G401 (cell line): ENCODE results near the gene COL21A1. TPM values are rescaled to one million over a fixed set of nuclear protein-coding genes. Genes with fewer than 3 reads are reported as not detected.
A peak's percentile ranks its signal among the peaks of the same experiment; 100 is the strongest.

Experiments used
- DNase-seq: peaks from one replicate; pipeline ENCODE4 v3.0.0-alpha.2; 2015; ENCODE audit warnings: low spot score
- in situ Hi-C: cut with HindIII; loops from 2 replicates; pipeline ENCODE4 v1.10.0; 2016; ENCODE audit warnings: low sequenced_read_pairs, mixed read lengths
- total RNA-seq: library from RNA; depleted of rRNA; stranded (reverse); fragments of >200 nt; shearing (Covaris generic); gene quantifications from 2 replicates; pipeline ENCODE4 v1.2.3, GENCODE V29; 2014

COL21A1 gene
- total RNA-seq, 1 experiment from 2014 or later: not detected

DNA sequence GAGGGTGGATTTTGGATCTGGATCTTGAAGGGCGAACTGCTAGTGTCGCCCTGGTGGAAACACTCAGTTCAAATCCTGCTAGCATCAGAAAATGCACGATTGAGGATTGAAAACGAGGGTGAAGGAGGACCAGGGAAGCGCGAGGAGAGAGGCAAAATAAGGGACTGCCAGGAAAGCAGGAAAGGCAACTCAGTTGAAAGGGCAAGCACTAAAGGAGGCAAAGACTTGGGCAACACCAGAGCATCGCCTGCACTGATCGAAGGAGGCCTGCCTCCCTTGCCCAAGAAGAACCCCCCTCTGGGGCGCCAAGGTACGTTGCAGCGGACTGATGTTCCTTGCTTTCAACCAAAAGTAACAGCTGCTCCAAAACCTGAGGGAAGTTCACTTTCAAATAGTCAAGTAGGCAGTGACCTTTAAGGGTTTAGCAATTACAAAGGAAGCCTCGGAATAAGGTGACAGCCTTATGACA lies 308 bp upstream of the COL21A1 start:
- DNase-seq: no peak

DNA sequence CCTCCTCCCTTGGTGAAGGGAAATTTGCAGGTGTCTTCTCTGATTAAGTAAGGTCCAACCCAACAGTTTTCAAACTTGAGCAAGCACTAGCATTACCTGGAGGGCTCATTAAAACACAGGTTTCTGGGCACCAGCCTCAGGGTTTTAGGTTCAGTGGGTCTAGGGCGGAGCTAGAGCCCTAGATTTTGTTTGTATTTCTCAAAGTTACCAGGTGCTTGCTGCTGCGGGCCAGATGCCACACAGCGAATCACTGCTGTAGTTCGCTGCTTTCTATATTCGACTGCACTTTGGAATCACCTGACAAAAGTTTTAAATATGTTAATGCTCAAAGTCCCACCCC lies 869 bp downstream of the COL21A1 start:
- DNase-seq: no peak
- in situ Hi-C loops: no loop called here

More for the DNA sequence above, 308 bp upstream of the COL21A1 start:
- in situ Hi-C loops: no loop called here

DNA sequence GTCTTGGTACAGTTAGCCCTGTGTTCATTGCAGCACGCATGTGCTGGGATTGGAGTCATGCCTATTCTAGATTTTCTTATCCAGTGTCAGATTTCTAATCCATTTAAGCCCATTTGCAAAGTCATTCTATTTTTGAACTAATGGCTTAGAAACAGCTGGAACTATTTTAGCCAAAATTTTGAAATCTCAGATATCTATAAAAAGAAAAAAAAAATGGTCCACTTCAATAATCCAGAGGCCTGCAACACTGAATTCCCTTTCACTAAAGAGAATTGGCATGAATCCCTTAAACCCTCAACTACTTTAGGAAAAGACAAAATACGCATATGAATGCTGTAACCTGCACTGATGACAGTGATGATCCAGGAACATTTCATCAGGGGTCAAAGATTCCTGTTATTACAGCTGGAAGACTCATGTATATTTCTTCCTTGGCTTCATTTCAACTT lies 1.5 kb downstream of the COL21A1 start:
- in situ Hi-C loops: no loop called here

DNA sequence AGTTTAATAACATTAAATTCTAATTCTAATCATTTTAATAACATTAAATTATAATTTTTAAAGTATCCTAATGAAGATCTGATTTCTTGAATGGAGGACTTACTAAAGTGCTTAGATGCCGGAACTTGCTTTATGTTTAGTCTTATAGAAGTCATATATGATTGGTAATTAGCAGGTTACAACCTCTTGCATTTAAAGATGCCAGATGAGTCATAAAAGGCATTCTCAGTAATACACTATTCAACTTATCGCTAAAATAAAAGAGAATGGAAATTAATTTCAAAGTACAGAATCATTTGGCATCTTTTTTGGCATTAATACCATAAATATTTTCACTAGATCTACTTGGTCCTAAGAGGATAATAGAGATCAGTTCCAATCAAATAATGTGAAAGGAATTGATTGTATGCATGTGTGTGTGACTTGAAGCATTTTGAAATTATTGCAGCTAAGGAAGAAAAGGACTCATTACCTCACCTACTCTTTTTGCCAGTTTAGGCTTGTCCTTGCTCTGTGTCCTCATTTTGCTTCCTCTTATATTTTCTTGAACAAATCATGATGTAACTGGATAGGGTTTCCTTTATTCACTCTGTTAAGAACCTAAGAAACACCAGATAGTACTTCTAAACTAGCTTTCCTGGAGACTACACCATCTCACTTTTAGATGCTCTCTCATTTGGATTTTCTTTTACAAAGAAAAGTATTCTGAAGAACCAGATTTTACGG lies 2.7 kb downstream of the COL21A1 start:
- no peak for DNase-seq
- in situ Hi-C loops: no loop called here

More for the DNA sequence above, 1.5 kb downstream of the COL21A1 start:
- no peak for DNase-seq

DNA sequence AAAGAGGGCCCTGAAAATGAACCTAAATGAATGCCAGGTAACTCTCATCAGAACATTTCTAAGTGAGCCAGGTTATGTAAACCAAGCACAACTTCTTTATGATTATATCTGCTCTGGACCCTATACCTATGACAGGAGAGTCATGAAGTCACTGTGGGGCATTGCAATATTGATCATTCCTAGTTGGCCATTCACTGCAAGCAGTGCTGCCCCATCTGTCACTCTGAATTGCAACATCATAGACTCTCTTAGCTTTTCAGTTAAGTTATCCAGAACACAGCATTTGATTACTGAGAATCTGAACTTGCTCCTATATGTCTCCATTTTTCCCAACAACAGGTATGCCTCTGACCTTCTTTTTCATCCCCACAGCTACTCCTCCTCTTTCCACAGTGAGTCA lies 3.3 kb downstream of the COL21A1 start:
- DNase-seq: no peak
- in situ Hi-C loops: no loop called here

DNA sequence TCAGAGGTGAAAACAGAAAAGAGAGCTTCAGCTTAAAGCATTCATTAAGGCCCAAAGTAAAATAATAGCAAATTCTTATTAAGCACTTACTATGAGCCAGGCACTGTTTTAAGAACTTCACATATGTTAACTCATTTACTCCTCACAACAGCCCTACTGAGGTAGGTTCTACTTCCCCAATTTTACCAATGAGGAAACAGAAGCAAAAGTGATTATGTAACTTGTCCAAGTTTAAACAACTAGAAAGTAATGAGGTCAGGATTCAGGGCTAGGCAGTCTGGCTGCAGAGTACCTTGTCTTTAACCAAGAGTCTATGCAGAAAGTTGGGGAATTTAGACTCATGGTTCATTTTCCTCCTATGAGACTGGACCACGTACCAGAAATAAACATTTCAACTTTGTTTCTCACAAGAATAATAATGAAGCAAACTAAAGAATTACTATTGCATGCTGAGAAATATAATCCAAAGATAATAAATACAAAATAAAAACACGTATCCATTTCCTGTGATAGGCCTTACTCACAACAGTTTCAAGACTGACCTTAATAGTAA lies 3.8 kb downstream of the COL21A1 start:
- in situ Hi-C loops: no loop called here
- DNase-seq: no peak

DNA sequence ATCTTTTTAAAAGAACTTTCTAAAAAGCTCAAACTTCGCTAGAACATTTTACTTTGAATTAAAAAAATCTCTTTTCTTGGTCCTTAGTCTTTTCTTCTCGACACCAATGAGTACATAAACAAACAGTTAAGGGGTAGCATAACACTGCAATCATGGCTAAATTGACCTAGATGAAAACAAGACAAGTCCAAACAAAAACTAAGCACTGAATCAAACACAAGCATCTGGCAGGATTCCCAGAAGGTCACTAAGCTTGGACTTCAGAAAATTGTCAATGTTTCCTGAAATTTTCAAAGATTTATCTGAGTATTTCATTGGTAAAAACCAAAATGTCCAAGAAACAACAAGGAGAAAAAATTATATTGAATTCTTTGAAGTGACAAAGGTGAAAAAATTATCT lies 5.0 kb downstream of the COL21A1 start:
- in situ Hi-C loops: no loop called here
- no peak for DNase-seq

DNA sequence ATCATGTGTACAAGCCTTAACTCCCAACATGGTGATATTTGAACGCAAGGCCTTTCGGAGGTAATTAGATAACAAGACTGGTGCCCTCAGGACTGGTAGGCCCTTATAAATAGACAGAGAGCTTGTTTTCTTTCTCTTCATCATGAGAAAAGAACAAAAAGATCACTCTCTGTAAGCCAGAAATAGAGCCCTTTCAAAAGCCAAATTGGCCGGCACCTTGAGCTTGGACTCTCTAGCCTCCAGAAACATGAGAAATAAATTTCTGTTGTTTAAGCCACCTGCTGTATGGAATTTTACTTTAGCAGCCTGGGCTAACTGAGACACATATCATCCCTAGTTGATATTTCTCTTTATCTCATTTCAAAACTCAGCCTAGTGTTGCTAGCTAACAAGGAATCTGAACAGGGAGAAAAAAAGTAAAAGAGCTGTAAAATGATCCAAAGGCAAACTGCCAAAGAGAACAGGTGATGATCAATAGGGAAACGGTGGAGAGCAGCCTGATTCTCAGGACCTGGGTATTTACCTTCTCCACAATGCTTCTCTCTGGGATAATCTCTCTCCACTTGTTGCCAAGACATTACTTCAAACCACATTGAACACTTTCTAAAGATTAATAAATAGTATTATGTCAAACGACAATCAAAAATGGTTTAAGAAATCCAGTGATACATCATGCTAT lies 6.1 kb downstream of the COL21A1 start:
- in situ Hi-C loops: no loop called here
- peak; percentile 71 for DNase-seq

DNA sequence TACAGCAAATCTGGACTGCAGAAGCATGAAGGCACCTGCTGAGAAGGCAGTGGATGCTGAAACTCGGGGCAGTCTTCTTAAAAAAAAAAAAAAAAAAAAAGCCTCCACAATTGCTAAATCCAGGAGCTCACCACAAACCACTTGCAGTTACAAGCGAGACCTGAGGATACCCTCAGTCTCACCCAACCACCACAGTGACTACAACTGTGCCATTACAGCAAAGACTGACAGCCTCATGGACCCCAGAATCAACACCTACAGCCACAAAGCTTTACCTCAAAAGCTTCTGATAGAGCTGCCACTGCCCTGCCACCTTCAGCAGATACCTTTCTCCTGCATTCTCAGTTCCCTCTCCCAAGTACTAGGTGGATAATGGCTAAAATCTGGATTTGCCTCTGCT lies 9.0 kb downstream of the COL21A1 start:
- in situ Hi-C loops: no loop called here
- no peak for DNase-seq

DNA sequence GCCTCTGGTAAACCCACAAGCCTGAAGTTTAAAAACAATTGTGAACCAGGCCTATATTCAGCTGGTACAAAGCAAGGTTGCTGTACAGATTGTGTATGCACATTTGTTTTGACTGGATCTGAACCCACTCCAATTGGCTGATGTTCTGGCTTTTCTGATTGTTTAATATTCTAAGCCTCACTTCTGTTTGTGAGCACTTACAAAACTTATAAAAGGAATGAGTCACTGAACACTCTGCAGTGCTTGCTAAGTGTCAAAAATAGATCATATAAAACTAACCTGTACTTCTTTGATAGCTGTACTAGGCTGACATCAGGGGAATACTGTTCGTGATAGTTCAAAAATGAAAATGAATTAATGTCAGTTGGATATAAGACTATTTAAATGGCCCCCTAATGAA lies 12.1 kb downstream of the COL21A1 start:
- no peak for DNase-seq
- in situ Hi-C loops: no loop called here

DNA sequence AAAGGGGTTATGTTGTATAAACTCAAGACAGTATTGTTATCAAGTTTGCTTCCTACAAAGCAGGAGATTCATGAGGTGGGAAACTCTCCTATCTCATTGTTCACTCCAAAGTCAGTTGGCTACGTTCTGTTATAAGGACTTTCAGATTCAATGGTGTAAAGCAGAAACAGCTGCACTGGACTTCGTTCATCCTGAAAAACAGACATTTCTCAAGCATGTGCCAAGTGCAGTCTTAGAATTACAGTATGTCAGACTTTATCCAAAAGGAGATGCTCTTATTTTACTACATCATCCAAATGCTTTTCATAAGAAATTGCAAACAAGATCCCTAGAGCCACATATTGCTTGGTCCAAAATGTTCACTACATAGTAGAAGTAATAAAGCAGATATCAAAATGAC lies 14.9 kb downstream of the COL21A1 start:
- in situ Hi-C loops: no loop called here

DNA sequence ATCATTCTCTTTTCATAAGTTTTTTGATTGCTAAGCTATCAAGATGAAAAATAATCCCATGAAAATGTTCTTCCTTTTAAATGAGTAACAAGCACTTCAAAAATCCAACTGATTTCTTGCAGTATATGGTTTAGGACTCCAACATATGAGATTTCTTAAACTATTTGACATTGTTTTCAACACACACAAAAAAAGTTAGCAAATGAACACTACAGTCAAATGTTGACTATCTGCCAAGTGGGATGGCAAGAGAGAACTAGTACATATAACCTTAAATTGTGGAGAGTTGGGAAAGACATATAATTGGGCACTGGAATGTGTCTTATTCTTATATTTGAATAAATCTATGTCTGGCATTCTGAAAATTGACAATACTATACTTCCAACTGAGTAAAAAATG lies 15.6 kb downstream of the COL21A1 start:
- in situ Hi-C loops: no loop called here
- DNase-seq: no peak

More for the DNA sequence above, 14.9 kb downstream of the COL21A1 start:
- DNase-seq: no peak

DNA sequence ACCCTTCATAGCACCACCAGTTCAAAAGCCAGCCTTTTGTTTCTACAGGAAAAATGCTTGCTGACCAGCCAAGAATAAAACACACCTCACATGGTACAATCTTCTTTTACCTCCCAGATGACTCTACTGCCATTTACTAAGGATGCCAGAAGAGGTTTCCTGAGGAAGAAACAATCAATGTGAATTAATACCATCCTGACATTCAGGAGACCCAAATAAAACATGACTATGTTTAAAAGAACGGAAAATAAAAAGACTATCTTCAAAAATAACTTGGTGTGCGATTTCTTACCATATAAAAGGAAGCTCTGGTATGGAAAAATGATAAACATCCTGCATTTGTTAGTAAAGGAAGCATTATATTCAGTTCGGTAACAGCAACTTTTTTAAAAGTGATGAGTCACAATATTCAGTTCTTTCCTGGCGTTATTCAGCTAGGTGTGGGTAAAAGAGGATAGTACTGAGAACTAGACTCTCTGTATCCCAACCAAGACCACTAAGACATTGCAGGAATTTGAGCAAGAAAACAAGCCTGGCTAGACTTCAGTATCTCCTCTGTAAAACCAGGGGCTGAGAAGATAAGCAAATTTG lies 16.3 kb downstream of the COL21A1 start:
- in situ Hi-C loops: no loop called here
- no peak for DNase-seq

DNA sequence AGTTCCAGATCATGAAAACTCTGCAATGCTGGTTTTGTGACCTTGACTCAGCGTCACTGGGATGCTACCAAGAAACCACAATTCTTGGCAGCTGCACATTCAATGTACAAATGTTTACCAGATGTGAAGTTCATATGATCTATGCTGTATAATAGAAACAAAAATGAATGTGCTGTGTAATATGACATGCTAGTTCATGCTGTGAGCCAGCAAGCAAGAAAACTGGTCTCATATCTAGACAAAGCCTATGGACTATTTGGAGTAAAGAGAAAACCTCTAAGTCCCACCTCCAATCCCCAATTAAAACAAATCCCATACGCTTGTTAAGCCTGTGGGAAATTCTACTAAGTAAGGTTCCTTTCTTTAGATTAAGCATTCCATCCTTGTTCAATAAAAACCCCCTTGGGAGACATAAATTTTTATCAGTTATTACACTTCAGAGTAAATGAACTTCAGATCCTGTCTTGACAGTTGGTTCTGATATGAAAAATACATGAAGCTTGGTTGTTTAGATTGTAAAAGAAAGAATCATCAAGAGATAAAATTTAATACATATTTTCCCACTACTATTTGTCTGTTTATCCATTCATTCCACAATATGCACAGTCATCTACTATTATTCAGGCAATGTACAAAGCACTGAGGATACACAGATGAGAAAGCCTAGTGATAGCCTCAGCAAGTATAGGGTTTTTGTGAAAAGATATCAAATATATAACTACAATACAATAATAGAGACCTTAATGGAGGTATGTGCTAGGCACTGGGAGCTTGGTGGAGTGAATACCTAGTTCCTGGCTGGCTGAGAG lies 20.1 kb downstream of the COL21A1 start:
- DNase-seq: no peak
- in situ Hi-C loops: no loop called here

DNA sequence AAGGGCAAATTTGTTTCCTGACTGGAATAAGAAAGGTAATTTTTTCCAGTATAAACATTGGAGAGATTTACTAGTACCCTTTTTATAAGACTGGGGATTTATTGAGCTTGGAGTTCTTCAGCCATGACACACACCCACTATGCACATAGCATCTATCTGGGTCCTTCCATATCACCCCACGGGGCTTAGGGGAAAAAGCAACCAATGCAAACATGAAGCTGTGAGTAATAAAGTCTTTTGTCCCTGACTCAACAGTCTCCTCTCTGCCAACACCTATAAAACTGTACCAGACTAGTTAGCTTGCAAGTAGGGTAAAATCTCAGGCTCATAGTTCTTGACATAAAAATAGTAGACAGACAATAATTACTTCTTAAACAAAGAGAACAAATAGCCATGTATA lies 23.4 kb downstream of the COL21A1 start:
- in situ Hi-C loops: no loop called here
- no peak for DNase-seq

DNA sequence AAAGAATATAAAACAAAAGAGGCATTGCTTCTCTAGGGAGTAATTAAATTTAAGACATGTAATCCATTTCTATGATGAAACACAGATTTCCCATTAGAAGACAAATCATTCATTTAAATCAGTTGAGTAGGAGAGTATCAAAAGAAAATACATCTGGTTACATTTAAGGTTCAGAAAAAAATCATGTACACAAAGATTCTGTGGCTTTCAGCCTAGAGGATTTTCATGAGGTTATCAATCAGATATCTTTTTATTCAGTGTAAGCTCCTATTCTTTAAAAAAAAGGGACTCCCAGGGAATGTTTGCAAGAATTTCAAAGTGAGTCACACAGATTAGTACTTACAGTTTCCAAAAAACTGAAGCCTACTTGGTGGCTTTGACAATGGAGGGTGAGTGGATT lies 24.9 kb downstream of the COL21A1 start:
- in situ Hi-C loops: no loop called here
- no peak for DNase-seq

DNA sequence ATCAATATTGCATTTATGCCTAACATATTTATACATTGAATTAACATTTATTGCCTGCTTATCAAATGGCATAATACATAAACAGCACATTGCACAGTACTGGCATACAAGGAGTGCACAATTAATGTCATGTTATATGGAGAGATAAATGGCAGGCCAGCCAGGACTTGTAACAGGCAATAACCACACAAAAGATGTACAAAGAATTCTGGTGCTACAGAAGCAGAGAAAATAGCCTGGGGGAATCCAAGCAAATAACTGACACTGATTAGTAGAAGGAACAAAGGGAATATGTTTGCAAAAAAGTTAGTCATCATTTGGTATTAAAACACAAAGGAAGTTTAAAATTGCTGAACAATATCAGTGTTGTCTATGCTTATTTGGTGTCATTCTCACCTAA lies 27.3 kb downstream of the COL21A1 start:
- in situ Hi-C loops: no loop called here
- DNase-seq: no peak

DNA sequence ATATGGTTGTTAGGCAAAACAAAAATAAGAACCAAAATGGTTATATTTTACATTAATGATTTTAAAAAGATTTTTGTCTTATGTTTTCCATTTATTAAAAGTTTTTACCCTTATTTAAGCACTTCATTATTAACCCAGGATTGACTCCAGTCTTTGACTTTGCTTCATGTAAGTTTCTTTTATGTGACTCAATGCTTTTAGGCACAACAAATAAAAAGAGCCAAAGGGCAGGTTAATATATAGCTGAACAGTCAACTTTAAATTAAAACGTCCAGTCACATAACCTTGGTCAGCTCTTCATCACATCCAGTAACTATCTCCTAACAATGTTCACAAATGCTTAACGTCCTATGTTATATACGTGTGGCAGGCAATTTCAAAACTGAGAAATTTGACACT lies 32.7 kb downstream of the COL21A1 start:
- no peak for DNase-seq
- in situ Hi-C loops: no loop called here

DNA sequence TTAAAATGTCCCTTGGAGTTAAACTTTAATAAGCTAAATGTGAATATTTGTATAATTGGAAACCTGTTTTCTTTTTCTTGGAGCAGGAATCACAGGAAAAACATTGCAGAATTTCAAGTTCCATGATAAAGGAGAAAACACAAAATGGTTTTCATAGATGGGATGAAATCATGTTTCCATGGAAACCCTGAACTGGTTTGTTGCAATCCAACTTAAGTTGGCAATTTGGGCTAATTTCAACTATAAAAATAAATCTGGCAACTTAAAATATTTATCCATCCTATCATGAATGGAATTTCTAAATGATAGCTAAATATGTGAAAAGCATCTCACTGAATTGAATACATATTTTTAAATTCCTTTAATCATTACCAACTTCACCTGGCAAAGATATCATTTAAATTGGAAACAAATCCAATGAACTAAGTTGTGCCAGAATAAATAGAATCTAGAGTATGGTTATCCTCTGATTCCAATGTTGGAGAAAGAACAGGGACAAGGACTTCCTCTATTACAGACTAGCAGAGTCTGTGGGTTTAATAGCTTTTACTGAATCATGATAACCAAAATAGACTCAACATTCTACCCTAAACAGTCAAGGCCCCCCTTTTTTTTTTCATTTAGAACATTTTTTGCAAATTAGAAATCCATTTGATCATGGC lies 33.2 kb downstream of the COL21A1 start:
- no peak for DNase-seq
- in situ Hi-C loops: no loop called here
